HG03460 (cell line): ENCODE results near the gene VAMP8.
"Not testable (repeated sequence)": the region's sequence is repeated elsewhere in the genome, so short reads cannot be mapped to it uniquely, and the experiment has no call there.

Source experiments
- ATAC-seq: cut with Tn5 transposase; IDR thresholded peaks from one replicate; pipeline ENCODE4 v1.9.1; 2021; ENCODE audit not compliant: unreplicated experiment

Gene VAMP8

DNA sequence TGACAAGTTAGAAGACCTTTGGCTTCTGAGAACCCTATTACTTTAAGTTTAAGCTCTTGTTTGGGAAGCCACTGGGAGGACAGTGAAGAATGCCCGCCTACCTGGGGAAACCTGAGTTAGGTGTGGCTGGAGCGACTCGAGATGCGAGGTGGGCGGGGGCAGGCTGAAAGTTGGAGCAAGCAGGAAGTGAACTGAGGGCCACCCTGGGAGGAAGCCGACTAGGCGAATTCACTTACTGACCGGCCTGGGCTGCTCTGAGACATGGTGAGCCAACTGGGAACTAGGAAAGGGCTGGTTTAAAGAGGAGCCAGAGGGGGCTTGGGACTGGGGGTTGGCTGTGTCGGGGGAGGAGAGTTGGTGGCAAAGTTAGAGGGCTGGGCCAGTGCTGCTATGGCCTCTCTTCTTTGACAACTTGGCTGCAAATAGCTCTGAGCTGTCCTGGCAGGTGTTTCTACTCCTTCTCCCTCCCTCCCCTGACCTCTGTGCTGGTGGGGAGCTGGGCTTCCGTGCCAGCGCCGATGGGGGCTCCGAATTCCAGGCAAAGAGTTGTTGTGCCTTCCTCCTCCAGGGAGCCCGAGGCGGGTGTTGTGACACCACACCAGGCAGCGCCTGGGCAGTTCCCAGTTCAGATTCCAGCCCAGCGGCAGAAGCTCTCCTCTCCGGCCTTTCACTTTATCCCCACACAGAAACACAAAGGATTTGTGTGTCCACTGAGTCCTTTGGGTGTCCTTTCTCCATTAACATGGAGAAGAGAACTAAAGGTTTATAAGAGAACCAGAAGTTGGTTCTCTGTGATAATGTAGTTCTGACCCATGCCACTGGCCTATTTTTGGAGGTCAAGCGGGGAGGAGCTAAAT lies at the start of gene VAMP8:
Gene VAMP8, plus strand, starts transcription at position 201 of the 857 bp plus-strand sequence. Its CDS starts 61 bp downstream, at position 262.
- ATAC-seq = peak; percentile 70

DNA sequence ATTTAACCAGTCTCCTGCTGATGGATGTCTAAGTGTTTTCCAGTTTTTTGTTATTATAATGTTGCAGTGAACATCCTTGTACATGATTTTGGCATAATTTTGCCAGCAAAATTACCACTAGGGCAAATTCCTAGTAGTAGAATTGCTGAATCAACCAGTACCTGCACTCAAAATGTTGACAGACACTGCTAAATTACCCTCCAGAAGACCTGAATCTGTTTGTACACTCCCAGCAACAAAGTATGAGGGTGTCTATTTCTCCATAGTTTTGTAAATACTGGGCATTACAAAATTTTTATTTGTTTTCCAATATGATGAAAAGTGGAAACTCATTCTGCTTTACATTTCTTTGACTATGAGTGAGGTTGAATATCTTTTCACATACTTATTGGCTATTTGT lies 49.6 kb upstream of the VAMP8 start:
- no peak for ATAC-seq

DNA sequence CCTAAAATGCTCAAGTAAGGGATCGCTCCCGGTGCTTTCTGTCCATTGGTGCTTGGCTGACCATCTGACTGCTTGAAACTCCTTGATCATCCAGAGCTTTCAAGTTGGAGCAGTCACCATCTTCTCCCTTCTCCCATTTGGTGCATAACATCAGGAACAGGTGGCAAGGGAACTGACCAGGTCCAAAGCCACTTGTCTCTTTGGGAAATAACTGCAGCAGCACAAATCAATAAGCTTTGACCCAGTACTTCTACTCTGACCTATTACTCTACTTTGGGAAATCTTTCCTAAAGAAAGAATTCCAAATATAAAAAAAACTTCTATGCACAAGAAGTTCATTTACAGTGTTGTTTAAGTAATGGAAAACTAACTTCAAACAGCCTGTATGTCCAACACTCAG lies 49.0 kb upstream of the VAMP8 start:
- ATAC-seq = no peak

DNA sequence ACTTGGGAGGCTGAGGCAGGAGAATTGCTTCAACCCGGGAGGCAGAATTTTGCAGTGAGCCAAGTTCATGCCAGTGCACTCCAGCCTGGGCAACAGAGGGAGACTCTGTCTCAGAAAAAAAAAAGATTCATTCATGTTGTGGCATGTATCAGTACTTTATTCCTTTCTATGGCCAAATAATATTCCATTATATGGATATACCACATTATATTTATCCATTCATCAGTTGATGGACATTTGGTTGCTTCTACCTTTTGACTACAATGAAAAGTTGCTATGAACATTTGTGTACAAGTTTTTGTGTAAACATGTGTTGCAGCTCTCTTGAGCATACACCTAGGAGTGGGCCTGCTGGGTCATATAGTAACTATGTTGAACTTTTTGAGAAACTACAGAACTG lies 47.6 kb upstream of the VAMP8 start:
- ATAC-seq = no peak

DNA sequence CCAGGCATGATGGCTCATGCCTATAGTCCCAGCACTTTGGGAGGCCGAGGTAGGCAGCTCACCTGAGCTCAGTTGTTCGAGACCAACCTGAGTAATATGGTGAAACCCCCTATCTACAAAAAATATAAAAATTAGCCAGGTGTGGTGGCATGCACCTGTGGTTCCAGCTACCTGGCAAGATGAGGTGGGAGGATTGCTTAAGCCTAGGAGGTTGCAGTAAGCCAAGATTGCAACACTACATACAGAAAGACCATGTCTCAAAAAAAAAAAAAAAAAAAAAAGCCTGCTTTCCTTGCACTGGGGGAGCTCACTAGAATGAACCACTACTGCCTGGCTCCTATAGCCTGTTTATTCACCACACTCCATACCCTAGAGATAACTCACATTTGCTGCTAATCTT lies 45.8 kb upstream of the VAMP8 start:
- ATAC-seq = no peak

DNA sequence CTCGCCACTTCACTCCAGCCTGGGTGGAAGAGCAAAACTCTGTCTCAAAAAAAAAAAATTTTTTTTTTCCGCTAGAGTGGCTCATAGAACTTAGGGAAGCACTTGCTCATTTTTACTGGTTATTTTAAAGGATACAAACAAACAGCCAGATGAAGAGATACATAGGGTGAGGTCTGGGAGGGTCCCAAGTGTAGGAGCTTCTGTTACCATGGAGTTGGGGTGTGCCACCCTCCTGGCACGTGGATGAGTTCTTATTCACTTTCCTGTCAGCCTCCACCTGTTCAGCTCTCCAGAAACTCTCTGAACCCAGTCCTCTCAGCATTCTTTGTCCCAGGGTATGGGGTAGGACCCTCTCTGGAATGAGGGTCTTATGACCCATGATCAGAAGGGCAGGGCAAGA lies 43.3 kb upstream of the VAMP8 start:
- ATAC-seq = no peak

DNA sequence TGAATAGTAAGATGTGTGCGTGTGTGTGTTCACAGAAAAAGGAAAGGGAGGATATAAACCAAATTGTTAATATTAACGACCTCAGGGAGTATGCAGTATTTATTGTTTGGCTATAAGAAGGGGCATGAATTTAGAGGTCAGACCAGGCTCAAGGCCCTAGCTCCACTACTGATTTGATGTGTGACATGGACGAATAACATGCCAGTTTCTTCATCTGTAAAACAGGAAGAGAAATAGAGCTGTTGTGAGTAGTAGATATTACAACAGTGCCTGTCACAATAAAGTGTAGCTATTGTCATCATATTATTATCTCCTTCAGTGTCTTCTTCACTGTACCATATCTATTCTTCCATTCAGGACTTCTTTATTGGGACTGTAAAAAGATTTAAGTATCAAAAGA lies 42.5 kb upstream of the VAMP8 start:
- ATAC-seq = no peak

DNA sequence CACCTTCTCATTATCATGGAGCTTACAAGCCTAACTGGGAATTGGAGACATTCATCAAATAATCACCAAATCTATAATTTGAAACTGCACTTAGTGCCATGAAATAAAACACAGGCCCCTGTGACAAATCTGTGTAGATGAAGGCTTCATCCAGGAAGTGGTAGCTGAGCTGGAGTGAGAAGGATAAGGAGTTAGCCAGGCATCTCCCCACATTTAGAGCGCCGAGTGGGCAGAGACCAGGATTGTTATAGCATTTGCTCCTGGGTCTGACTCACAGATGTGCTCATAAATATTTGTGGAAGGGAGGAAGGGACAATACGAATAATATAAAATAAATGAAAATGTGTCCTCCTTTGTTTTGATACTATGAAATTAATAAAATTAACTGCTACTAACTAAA lies 40.9 kb upstream of the VAMP8 start:
- ATAC-seq = no peak

DNA sequence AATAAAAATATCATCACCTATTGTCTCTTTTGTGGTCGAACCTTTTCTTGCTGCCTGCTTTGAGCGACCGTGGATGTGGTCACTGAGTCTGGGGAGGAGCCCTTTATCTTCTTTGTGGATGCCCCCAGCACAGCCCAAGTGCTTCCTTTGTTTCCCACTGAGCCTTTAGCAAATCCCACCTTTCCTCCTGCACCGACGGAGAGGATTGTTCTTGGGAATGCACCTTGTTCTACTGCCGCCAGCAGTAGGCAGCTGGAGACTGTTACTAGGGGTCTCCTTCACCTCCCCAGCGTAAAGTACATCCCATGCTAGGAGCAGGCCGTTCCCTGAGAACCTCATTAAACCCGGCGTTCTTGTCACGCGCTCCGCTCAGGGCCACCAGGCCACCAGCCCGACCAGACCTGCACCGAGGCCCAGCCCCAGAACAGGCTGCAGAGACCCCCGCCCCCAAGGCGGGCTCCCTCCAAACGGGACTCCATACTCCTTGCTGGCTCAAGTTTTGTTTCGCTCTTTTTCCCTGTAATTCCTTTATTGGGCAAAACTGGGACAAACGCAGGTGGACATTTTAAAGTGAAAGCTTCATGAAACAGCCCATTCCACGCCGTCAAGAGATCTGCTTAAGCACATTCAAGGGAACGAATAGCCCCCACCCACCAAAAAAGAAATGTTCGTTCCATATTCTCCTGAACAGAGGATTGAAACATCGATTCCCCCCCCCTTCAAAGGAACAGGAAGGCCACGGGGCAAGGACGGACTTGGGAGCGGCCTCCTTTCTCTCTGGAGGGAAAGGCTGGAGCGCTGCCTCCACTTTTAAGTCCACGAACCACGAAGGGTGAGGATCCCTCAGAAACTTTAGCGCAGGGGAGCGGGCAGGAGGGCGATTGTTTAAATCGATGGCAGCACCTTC lies 39.5 kb upstream of the VAMP8 start:
- no peak for ATAC-seq

DNA sequence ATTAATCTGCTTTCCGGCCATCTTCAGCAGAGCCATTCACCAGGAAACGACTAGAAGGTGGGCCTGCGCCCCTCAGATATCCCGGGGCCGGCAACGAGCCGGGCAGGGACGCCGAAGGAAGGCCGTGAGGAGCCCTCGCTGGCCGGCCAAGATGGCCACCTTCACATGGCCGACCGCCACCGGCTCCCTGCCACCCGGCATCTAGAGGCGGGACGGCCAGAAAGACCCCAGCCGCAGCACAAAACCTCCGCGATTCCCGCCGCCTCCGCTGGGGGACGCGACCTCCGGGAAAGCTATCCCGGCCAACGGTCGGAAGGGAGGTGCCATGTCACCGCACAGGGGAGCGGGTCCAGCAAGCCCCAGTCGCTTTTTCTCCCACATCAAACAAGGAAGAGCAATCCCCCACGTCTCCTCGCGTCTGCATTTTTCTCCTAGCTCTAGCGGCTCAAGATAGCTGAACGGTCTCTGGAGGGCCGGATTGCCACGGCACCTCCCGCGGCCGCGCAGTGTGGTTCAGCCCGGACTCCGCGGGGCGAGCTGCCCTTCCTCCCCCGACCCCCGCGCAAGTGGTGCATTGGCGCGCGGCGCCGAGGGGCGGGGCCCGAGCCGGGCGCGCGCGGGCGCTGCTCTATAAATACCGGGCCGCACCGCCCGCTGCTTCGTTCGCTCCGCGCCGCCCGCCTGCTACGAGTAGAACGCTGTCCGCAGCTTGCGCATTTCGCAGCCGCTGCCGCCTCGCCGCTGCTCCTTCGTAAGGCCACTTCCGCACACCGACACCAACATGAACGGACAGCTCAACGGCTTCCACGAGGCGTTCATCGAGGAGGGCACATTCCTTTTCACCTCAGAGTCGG lies 38.7 kb upstream of the VAMP8 start, which contains the start of gene MAT2A:
Gene MAT2A, plus strand, starts transcription at position 662 of the 854 bp plus-strand sequence. Its CDS starts 120 bp downstream, at position 782.
- ATAC-seq = peak; percentile 67

DNA sequence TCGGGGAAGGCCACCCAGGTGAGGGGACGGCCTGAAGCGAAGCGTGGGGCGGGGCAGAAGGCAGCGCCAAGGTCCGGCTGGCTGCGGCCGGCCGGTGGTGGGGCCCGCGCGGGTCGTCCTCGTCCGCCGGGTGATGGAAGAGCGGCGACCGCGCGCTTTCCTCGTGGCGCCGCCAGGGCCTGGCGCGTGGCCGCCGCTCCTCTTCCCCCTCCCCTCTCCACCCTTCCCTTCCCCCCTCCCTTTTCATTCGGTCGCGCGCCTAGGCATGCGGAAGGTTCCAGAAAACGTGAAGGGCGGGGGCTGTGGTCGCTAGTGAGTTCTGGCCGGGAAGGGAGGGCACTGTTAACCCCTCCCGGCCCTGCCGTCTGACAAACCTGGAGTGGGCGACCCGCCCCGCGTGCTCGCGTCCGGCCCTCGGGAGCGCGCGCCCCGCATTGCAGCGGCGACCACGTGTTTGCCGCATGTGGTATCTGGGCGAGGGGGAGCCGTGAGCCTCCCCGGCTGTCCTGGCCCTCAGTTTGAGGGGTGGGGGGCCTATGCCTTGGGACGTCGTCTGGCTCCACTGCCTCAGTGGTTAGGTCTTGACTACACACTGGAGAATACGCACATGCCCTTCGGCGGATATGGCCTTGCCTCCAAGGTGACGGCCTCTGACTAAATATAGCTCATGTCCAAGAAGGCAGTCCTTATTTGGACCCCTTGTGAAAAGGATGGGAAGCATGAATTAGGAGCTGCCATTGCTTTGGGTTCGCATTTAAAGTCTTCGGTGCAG lies 37.8 kb upstream of the VAMP8 start:
- ATAC-seq = peak; percentile 34

DNA sequence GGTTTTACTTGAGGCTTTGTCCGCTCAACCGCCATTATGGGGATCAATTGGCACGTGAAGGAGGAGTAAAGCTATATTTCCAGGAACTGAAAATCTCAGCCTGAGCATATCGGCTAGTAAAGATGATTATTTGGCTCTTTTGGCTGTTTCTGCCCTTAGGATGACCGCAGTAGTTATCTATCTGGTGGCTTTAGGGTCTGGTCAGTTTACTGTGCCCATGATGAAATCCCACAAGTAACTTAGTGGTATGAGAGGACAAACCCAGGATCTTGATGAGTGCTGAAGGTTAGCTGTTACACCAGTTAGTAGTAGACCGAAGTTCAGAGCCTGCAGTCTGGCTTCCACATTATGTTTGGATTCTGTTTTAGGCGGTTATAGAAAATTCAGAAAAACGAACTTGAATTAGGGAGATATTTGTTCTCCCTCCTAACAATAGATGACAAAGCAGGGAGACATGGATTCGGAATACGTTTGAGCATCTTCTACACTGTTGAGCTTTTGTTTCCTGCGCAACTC lies 37.2 kb upstream of the VAMP8 start:
- ATAC-seq = no peak

DNA sequence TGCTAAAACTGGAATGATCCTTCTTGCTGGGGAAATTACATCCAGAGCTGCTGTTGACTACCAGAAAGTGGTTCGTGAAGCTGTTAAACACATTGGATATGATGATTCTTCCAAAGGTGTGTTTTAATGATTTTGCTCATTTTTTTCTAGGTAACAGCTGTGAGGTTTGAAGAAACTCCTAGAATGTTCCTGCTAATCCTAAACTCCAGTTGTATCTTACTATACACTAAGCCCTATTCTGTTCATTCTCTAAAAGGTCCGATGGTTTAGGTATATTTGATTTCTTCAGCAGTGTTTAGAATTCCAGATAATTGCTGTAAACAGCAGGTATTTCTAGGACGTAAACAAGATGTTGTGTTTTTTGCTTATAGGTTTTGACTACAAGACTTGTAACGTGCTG lies 36.1 kb upstream of the VAMP8 start:
- no peak for ATAC-seq

DNA sequence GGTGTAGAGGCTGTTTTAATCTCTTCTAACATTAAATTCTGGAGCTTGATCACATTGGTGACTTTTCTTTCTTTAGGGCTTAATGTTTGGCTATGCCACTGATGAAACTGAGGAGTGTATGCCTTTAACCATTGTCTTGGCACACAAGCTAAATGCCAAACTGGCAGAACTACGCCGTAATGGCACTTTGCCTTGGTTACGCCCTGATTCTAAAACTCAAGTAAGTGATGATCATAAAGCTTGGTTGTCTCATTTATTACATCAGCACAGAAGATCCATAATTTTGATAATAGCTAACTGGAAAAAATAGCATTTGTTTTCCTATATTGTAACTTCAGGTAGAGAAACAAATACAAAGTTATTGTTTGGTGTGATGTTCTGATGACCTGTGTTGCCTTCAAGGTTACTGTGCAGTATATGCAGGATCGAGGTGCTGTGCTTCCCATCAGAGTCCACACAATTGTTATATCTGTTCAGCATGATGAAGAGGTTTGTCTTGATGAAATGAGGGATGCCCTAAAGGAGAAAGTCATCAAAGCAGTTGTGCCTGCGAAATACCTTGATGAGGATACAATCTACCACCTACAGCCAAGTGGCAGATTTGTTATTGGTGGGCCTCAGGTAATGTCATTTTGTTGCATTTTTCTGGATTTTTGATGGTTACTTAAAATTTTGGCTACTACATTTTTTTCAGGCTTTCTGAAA lies 35.5 kb upstream of the VAMP8 start:
- no peak for ATAC-seq

DNA sequence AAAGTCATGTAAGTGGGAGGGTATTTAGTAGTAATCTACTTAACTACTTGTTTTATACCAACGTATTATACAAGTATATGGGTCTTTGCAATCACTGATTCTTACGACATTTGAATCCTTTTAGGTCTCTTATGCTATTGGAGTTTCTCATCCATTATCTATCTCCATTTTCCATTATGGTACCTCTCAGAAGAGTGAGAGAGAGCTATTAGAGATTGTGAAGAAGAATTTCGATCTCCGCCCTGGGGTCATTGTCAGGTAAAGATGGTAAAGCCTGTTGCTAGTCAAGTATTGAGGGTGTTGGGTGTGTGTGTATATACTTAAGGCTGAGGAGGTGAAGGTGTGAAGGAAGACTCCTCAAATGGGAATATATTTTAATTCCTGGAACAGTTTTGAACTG lies 34.6 kb upstream of the VAMP8 start:
- ATAC-seq = no peak

DNA sequence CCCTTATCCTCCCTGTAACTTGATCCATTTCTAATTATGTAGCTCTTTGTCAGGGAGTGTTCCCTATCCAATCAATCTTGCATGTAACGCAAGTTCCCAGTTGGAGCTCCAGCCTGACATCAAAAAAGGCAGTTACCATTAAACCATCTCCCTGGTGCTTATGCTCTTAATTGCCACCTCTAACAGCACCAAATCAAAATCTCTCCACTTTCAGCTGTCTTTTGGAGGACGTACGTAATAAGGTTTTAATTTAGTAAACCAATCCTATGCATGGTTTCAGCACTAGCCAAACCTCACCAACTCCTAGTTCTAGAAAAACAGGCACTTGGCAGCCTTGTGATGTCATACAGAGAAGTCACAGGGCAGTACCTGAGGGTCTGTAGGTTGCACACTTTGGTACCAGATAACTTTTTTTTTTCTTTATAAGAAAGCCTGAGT lies 33.1 kb upstream of the VAMP8 start:
- ATAC-seq = not testable (repeated sequence)

DNA sequence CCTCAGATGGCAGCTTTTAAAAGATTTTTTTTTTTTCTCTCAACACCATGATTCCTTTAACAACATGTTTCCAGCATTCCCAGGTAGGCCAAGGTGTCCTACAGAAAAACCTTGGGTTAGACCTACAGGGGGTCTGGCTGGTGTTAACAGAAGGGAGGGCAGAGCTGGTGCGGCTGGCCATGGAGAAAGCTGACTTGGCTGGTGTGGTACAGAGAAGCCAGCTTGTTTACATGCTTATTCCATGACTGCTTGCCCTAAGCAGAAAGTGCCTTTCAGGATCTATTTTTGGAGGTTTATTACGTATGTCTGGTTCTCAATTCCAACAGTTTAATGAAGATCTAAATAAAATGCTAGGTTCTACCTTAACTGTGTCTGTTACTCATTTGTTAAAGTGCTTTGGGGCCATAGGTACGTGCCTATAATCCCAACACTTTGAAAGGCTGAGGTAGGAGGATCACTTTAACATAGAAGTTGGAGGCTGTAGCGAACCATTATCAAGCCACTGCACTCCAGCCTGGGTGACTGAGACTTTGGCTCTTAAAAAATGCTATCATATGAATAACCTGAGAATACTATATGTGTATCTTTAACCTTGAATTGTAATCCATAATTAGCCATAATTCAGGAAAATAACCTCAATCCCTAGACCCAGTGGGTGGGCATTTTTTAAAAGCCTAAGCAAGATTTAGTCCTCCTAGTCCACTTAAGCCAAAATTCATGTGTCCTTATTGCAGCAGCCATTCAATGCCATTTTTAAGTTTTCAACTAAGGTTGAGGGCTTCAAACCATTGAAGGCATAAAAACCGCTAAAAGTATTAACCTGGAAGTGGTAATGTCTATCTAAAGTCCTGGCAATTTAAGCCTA lies 32.2 kb upstream of the VAMP8 start:
- not testable (repeated sequence) for ATAC-seq

DNA sequence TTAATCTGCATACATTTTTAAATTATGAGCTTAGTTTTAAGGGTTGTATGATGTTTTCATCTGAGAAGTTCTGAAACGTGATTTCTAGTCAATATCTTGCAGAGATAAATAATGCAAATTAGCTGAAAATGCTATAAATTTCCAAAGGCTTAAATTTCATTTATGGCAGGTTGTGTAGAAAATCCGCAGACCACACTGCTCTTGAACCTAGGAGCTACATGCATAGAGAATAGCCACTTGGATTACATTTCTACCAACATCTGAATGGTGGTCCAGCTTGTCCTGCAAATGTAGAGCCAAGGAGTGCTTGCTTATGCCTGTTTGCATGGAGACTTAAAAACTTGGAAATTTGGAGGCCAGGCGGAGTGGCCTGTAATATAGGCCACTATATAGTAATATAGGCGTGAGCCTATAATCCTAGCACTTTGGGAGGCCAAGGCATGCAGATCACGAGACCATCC lies 31.6 kb upstream of the VAMP8 start:
- ATAC-seq = no peak
